Hematopoietic multipotent progenitor cell treated with erythropoietin and hydrocortisone succinate and interleukin-3 and kit ligand, for 17 days (in vitro differentiated cells): ENCODE results near the gene LHFPL2.
"Not testable (repeated sequence)": the region's sequence is repeated elsewhere in the genome, so short reads cannot be mapped to it uniquely, and the experiment has no call there.

ENCODE experiments used
- DNase-seq: peaks from one replicate; pipeline ENCODE4 v3.0.0-alpha.2; 2015; ENCODE audit warnings: low spot score

The LHFPL2 gene

DNA sequence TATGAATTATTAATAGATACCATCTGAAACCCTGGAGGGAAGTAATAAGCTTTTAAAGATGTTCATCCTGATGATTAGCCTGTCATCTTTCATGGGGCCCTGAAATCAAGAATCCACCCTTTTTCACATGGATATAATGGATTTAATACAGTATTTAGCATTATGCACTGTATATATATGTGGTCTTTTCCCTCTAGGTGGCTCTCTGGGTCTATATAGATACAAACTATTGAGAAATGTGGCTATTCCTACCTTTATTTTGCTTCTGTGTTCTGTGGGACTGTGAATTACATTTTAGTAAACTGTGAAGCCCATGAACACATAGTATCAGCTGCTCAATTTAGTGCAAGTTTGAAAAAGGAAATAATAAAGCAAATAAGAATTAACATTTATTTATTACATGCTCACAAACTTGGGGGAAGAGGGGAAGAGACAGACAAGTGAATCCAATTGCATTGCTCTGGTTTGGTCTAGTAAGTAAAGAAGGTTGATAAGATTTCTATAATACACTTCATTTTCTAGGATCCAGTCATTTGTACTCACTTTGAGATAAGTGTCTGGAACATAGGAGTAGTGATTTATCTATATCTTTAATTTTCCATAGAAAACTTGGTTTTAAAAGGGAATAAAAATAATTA, 176.0 kb downstream of the LHFPL2 start:
- DNase-seq, result no peak

DNA sequence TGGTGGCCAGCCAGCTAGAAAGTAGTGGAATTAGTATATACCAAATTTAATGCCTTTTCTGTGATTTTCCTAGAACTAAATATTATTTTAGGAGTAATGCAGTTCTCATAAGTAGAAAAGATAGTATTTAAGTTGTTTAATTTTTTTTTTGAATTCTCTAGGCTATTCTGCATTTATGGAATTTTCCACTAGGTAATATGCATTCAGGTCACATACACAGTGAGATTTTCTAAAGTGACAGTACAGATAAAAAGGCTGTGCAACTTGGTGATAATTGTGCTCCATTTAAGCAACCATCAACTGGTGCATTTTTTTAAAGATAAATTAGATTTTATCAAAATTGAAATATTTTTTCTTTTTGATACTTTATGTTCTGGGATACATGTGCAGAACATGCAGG, 176.7 kb downstream of the LHFPL2 start:
- DNase-seq, result no peak

DNA sequence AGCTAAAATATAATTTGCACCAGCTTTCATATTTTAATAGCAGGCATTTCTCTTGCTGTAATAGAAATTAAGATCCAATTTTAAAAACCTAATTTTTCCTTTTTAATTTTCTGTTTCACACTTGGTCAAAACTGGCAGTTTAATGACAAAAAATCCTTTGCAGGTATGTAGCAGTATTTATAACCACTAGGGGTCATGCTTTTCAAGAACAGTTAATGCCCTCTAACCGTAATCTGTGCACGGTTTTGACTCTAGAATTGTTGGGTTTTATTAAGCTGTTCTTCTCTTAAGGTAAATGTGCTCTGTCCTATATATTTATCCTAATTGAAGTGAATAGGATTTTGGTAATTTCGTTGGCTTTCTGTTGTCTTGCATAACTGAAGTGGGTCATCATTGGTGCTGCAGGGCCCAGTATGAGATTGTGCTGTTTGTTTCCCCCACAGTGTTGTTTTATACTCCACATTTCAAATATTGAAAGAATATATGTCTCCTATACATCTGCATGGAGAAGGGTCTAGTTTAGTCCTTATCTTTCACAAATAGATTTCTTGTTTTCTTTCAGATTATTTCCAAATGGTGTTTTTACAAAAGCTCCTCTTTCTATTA, 180.7 kb downstream of the LHFPL2 start:
- DNase-seq, result peak; percentile 39

DNA sequence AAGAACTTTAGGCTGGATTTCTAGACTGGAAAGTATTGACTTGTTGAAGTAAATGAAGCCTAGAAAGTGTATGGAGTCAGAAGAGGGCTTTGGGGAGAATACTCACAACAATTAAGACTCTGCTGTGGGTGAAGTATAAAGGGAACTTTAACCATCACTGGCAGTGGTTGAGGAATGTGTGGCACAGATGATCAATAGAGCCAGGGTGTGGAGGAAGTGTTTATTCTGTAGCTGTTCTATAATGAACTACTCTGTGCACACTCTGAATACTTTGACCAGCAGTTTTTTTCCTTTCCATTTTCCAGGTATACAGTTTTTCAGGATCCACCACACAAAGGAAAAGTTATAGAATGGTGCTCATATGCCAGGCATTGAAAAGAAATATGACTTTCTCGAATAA, 181.4 kb downstream of the LHFPL2 start:
- no peak for DNase-seq

DNA sequence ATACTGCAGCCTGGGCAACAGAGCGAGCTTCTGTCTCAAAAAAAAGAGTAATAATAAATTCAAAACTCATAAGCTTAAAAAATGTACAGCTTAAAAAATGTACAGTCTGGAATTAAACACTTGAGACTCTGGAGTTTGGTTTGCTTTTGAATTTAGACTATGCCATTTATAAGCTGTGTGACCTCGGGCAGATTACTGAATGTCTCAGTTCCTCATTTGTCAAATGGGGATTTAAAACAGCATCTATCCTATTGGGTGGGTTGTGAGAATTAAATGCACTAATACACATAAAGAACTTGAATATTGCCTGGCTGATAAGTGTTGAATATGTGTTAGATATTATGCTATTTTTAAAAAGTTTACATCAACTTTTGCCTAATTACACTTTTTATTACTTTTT, 189.7 kb downstream of the LHFPL2 start:
- no peak for DNase-seq

DNA sequence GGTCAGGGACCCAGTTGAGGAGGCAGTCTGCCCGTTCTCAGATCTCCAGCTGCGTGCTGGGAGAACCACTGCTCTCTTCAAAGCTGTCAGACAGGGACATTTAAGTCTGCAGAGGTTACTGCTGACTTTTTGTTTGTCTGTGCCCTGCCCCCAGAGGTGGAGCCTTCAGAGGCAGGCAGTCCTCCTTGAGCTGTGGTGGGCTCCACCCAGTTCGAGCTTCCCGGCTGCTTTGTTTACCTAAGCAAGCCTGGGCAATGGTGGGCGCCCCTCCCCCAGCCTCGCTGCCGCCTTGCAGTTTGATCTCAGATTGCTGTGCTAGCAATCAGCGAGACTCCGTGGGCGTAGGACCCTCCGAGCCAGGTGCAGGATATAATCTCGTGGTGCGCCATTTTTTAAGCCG, 191.1 kb downstream of the LHFPL2 start:
- DNase-seq, result not testable (repeated sequence)

DNA sequence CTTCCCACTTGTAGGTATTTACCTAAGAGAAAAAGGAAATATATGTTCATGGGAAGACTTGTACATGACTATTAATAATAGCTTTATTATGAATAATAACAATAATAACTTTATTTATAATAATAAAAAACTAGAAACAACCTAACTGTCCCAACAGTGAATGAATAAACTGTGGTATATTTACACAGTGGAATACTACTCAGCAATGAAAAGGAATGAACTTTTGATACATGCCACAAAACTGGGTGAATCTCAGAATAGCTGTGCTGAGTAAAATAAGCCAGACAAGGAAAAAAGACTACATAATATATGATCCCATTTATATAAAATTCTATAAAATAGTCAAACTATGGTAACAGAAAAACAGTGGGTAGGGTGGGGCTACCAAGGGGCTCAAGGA, 199.5 kb downstream of the LHFPL2 start:
- no peak for DNase-seq

DNA sequence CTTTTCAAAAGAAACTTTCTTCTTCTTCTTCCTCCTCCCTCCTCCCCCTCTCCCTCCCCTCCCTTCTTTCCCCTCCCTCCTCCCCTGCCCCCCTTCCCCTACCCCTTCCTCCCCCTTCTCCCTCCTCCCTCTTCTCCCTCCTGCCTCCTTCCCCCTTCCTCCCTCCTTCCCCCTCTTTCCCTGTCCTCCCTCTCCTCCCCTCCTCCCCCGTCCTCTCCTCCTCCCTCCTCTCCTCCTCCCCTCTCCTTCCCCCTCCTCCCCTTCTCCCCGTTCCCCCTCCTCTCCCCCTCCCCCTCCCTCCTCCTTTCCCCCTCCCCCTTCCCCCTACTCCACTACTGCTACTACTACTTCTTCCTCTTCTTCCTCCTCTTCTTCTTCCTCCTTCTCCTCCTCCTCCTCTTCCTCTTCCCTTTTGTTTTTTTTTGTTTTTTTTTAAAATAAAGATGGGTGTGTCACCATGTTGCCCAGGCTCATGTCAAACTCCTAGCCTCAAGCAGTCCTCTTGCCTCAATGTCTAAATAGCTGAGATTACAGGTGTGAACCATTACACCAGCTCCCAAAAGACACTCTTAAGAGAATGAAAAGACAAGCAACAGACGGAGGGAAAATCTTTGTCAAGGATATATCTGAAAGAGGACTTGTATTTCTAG, 200.7 kb downstream of the LHFPL2 start:
- no peak for DNase-seq
